HUES48 (cell line): Measurements from ENCODE around the gene ANGPTL2.
A peak's percentile ranks its signal among the peaks of the same experiment; 100 is the strongest.

Experiments
- H3K27ac ChIP-seq: one replicate; pipeline ENCODE4 v1.7.0; 2013; ENCODE audit warnings: low read depth, low read length, inconsistent platforms
- H3K27me3 ChIP-seq: 2 replicates; pipeline ENCODE4 v1.6.1; 2013; ENCODE audit warnings: mild to moderate bottlenecking, low read length; ENCODE audit not compliant: control insufficient read depth, insufficient read depth
- H3K36me3 ChIP-seq: 2 replicates; pipeline ENCODE4 v1.6.1; 2013; ENCODE audit warnings: low read length; ENCODE audit not compliant: control insufficient read depth, insufficient read depth
- H3K4me1 ChIP-seq: 2 replicates; pipeline ENCODE4 v1.6.1; 2013; ENCODE audit warnings: mild to moderate bottlenecking, low read length; ENCODE audit not compliant: control insufficient read depth, insufficient read depth
- H3K4me3 ChIP-seq: 2 replicates; pipeline ENCODE4 v1.5.1; 2013; ENCODE audit warnings: mild to moderate bottlenecking, low read depth, low read length
- H3K9ac ChIP-seq: 2 replicates; pipeline ENCODE4 v1.6.1; 2013; ENCODE audit warnings: mild to moderate bottlenecking, low read depth, low read length, moderate library complexity
- H3K9me3 ChIP-seq: 2 replicates; pipeline ENCODE4 v1.6.1; 2013; ENCODE audit warnings: low read length; ENCODE audit not compliant: control insufficient read depth, insufficient read depth

The ANGPTL2 gene

GRCh38 chr9:127078988-127079387, 43.4 kb downstream of the ANGPTL2 start:
- H3K4me3 ChIP-seq: no peak overlapping the region
- no peak overlapping the region for H3K27ac ChIP-seq
- no peaks in the 10 kb centered on the region for H3K9me3 ChIP-seq
- peaks cover 38% of the 10 kb centered on the region for H3K4me1 ChIP-seq
- no peak overlapping the region for H3K9ac ChIP-seq
- H3K36me3 ChIP-seq: no peaks in the 10 kb centered on the region
- no peaks in the 10 kb centered on the region for H3K27me3 ChIP-seq

GRCh38 chr9:127078336-127078735, 44.1 kb downstream of the ANGPTL2 start:
- H3K27ac ChIP-seq: no peak overlapping the region
- no peaks in the 10 kb centered on the region for H3K36me3 ChIP-seq
- no peak overlapping the region for H3K4me3 ChIP-seq
- H3K4me1 ChIP-seq: peaks cover 38% of the 10 kb centered on the region
- no peaks in the 10 kb centered on the region for H3K9me3 ChIP-seq
- H3K27me3 ChIP-seq: no peaks in the 10 kb centered on the region
- no peak overlapping the region for H3K9ac ChIP-seq

GRCh38 chr9:127077644-127077946, 44.8 kb downstream of the ANGPTL2 start:
- H3K27ac ChIP-seq: peak overlapping the region; percentile 31
- no peak overlapping the region for H3K9ac ChIP-seq
- peaks cover 38% of the 10 kb centered on the region for H3K4me1 ChIP-seq
- no peaks in the 10 kb centered on the region for H3K36me3 ChIP-seq
- H3K4me3 ChIP-seq: no peak overlapping the region
- no peaks in the 10 kb centered on the region for H3K27me3 ChIP-seq
- no peaks in the 10 kb centered on the region for H3K9me3 ChIP-seq

- no peak overlapping the region for H3K9ac ChIP-seq
- H3K4me3 ChIP-seq: no peak overlapping the region
- no peaks in the 10 kb centered on the region for H3K9me3 ChIP-seq
- no peaks in the 10 kb centered on the region for H3K36me3 ChIP-seq
- H3K27me3 ChIP-seq: no peaks in the 10 kb centered on the region
- H3K4me1 ChIP-seq: peaks cover 38% of the 10 kb centered on the region
- peak overlapping the region; percentile 88 for H3K27ac ChIP-seq
Measured at GRCh38 chr9:127076860-127077643, 45.4 kb downstream of the ANGPTL2 start.

- H3K36me3 ChIP-seq: no peaks in the 10 kb centered on the region; the same call in 1 of the 2 replicates
- H3K27me3 ChIP-seq: no peaks in the 10 kb centered on the region
- no peak overlapping the region; the same call in 1 of the 2 replicates for H3K9ac ChIP-seq
- peak overlapping the region; percentile 88 for H3K27ac ChIP-seq
- peak overlapping the region; percentile 5; the same call in 1 of the 2 replicates for H3K4me3 ChIP-seq
- peaks cover 38% of the 10 kb centered on the region for H3K4me1 ChIP-seq
- no peaks in the 10 kb centered on the region for H3K9me3 ChIP-seq
Measured at GRCh38 chr9:127075624-127076372, 46.6 kb downstream of the ANGPTL2 start.

GRCh38 chr9:127074561-127075548, 47.6 kb downstream of the ANGPTL2 start:
- no peak overlapping the region for H3K9ac ChIP-seq
- H3K4me1 ChIP-seq: peaks cover 38% of the 10 kb centered on the region
- H3K27me3 ChIP-seq: no peaks in the 10 kb centered on the region
- H3K36me3 ChIP-seq: no peaks in the 10 kb centered on the region; the same call in 1 of the 2 replicates
- H3K4me3 ChIP-seq: 0 out of 2 replicates have a peak overlapping the region, but pooled peaks have one; percentile 4
- no peaks in the 10 kb centered on the region for H3K9me3 ChIP-seq
- peak overlapping the region; percentile 88 for H3K27ac ChIP-seq

- no peaks in the 10 kb centered on the region; the same call in 1 of the 2 replicates for H3K36me3 ChIP-seq
- no peaks in the 10 kb centered on the region for H3K27me3 ChIP-seq
- no peak overlapping the region for H3K9ac ChIP-seq
- no peaks in the 10 kb centered on the region for H3K9me3 ChIP-seq
- no peak overlapping the region for H3K4me3 ChIP-seq
- peaks cover 12% of the 10 kb centered on the region; the same call in 1 of the 2 replicates for H3K4me1 ChIP-seq
- H3K27ac ChIP-seq: peak overlapping the region; percentile 30
Measured at GRCh38 chr9:127067603-127068220, 54.7 kb downstream of the ANGPTL2 start.

- H3K4me1 ChIP-seq: peaks cover 12% of the 10 kb centered on the region; the same call in 1 of the 2 replicates
- H3K27ac ChIP-seq: no peak overlapping the region
Measured at GRCh38 chr9:127066851-127067136, 55.6 kb downstream of the ANGPTL2 start.

GRCh38 chr9:127066060-127066850, 56.2 kb downstream of the ANGPTL2 start:
- H3K4me3 ChIP-seq: no peak overlapping the region
- H3K9me3 ChIP-seq: no peaks in the 10 kb centered on the region
- H3K27ac ChIP-seq: no peak overlapping the region
- H3K9ac ChIP-seq: no peak overlapping the region
- no peaks in the 10 kb centered on the region; the same call in 1 of the 2 replicates for H3K36me3 ChIP-seq
- peaks cover 12% of the 10 kb centered on the region; the same call in 1 of the 2 replicates for H3K4me1 ChIP-seq
- H3K27me3 ChIP-seq: no peaks in the 10 kb centered on the region

More at GRCh38 chr9:127066851-127067136, 55.6 kb downstream of the ANGPTL2 start:
- Histone ChIP-seq H3K9me3 (no peaks in the 10 kb centered on the region), H3K36me3 (no peaks in the 10 kb centered on the region; the same call in 1 of the 2 replicates), H3K9ac (no peak overlapping the region), H3K27me3 (no peaks in the 10 kb centered on the region), H3K4me3 (no peak overlapping the region)
